ENCODE results near the gene RNH1. TPM values are rescaled to one million over a fixed set of nuclear protein-coding genes. Genes with fewer than 3 reads are reported as not detected.

Gene RNH1
- total and polyA plus RNA-seq, 2 of the 8 experiments (the other 6 are each of a cell fraction or from before 2014, with no cell fraction given): 48.7 to 49.8 TPM

GRCh38 chr11:495537-495931 is 11.5 kb downstream of the RNH1 start (continued):
- TF ChIP-seq HDAC2 (IDR thresholded peaks at IDR 0.05; ENCODE audit: borderline replicate concordance in 1 of 2, low read depth in 2 of 2, low read length in 2 of 2) (no peak), PHF8 (conservative IDR thresholded peaks at IDR 0.05; ENCODE audit: low read depth, low read length) (no peak)

Data from H1 (cell line).